ENCODE data around the gene RBFOX2. TPM values are rescaled to one million over a fixed set of nuclear protein-coding genes. Genes with fewer than 3 reads are reported as not detected.
A peak's percentile ranks its signal among the peaks of the same experiment; 100 is the strongest.
"Not testable (repeated sequence)": the region's sequence is repeated elsewhere in the genome, so short reads cannot be mapped to it uniquely, and the experiment has no call there.

RBFOX2 gene, protein sequence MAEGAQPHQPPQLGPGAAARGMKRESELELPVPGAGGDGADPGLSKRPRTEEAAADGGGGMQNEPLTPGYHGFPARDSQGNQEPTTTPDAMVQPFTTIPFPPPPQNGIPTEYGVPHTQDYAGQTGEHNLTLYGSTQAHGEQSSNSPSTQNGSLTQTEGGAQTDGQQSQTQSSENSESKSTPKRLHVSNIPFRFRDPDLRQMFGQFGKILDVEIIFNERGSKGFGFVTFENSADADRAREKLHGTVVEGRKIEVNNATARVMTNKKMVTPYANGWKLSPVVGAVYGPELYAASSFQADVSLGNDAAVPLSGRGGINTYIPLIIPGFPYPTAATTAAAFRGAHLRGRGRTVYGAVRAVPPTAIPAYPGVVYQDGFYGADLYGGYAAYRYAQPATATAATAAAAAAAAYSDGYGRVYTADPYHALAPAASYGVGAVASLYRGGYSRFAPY
- polyA plus RNA-seq: 10 to 100 TPM; 22.6 to 31.1 TPM

GRCh38 chr22:36028646-36029405 is at the start of gene RBFOX2:
RBFOX2 (minus strand) TSS chr22:36028824; CDS start chr22:36028425, 399 bp downstream.
- 0% methylated on average over 43 to 74 of the region's 74 CpGs for whole genome bisulfite sequencing, 2 donors
- no peaks in the 10 kb centered on the region for H3K9me3 ChIP-seq (ENCODE audit: control insufficient read depth in 2 of 2, insufficient read depth in 1 of 2, low read depth in 1 of 2, low read length in 1 of 2)
- peak within 1 kb of the TSS; percentile 82 to 96 for H3K4me3 ChIP-seq (ENCODE audit: low read depth in 1 of 2, low read length in 2 of 2)
- no peaks in the 10 kb centered on the region for H3K27me3 ChIP-seq (ENCODE audit: control insufficient read depth in 1 of 2, insufficient read depth in 2 of 2, low read length in 2 of 2)
- H3K27ac ChIP-seq (ENCODE audit: low read depth in 2 of 2, low read length in 1 of 2): peak within 1 kb of the TSS; percentile 89 to 90
- H3K4me1 ChIP-seq (ENCODE audit: control insufficient read depth in 2 of 2, insufficient read depth in 2 of 2, low read length in 1 of 2): no peaks in the 10 kb centered on the region
- no peaks in the 10 kb centered on the region for H3K36me3 ChIP-seq (ENCODE audit: control insufficient read depth in 2 of 2, insufficient read depth in 2 of 2, low read length in 1 of 2)

DNA sequence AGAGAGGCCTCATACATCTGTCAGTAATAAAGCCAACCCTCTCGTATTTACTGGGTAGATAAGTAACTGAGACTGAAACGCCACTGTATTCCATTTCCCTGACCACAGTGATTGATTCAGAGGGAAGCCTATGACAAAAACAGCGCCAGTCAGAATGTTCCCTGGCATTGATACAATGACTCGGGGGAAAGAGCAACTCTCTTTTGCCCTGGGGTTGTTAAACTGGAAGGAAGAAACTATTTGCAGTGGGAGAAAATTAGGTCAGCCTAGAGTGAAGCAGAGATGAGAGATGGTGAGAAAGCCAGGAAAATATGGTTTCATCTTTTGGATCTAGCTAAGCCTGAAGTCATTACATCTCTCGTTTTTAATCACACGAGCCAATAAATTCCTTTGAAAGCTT is 48.6 kb upstream of the RBFOX2 start:
- WGBS, 2 donors: 37 to 45% methylated on average over 6 of the region's 6 CpGs
- Histone ChIP-seq H3K27ac (ENCODE audit: low read depth in 2 of 2, low read length in 1 of 2) (no peak overlapping the region), H3K4me1 (ENCODE audit: control insufficient read depth in 2 of 2, insufficient read depth in 2 of 2, low read length in 1 of 2) (no peaks in the 10 kb centered on the region), H3K36me3 (ENCODE audit: control insufficient read depth in 2 of 2, insufficient read depth in 2 of 2, low read length in 1 of 2) (no peaks in the 10 kb centered on the region), H3K4me3 (ENCODE audit: low read depth in 1 of 2, low read length in 2 of 2) (no peak overlapping the region), H3K9me3 (ENCODE audit: control insufficient read depth in 2 of 2, insufficient read depth in 1 of 2, low read depth in 1 of 2, low read length in 1 of 2) (no peaks in the 10 kb centered on the region), H3K27me3 (ENCODE audit: control insufficient read depth in 1 of 2, insufficient read depth in 2 of 2, low read length in 2 of 2) (no peaks in the 10 kb centered on the region)

GRCh38 chr22:36075724-36076123 is 47.1 kb upstream of the RBFOX2 start:
- Histone ChIP-seq H3K4me1 (ENCODE audit: control insufficient read depth in 2 of 2, insufficient read depth in 2 of 2, low read length in 1 of 2) (no peaks in the 10 kb centered on the region), H3K27ac (ENCODE audit: low read depth in 2 of 2, low read length in 1 of 2) (no peak overlapping the region), H3K9me3 (ENCODE audit: control insufficient read depth in 2 of 2, insufficient read depth in 1 of 2, low read depth in 1 of 2, low read length in 1 of 2) (no peaks in the 10 kb centered on the region), H3K4me3 (ENCODE audit: low read depth in 1 of 2, low read length in 2 of 2) (no peak overlapping the region), H3K27me3 (ENCODE audit: control insufficient read depth in 1 of 2, insufficient read depth in 2 of 2, low read length in 2 of 2) (no peaks in the 10 kb centered on the region), H3K36me3 (ENCODE audit: control insufficient read depth in 2 of 2, insufficient read depth in 2 of 2, low read length in 1 of 2) (no peaks in the 10 kb centered on the region)
- 93 to 94% methylated on average over 5 of the region's 5 CpGs for WGBS, 2 donors

- Histone ChIP-seq H3K4me1 (ENCODE audit: control insufficient read depth in 2 of 2, insufficient read depth in 2 of 2, low read length in 1 of 2) (no peaks in the 10 kb centered on the region), H3K4me3 (ENCODE audit: low read depth in 1 of 2, low read length in 2 of 2) (no peak overlapping the region), H3K27ac (ENCODE audit: low read depth in 2 of 2, low read length in 1 of 2) (no peak overlapping the region), H3K9me3 (ENCODE audit: control insufficient read depth in 2 of 2, insufficient read depth in 1 of 2, low read depth in 1 of 2, low read length in 1 of 2) (no peaks in the 10 kb centered on the region), H3K36me3 (ENCODE audit: control insufficient read depth in 2 of 2, insufficient read depth in 2 of 2, low read length in 1 of 2) (no peaks in the 10 kb centered on the region), H3K27me3 (ENCODE audit: control insufficient read depth in 1 of 2, insufficient read depth in 2 of 2, low read length in 2 of 2) (no peaks in the 10 kb centered on the region)
- 91 to 94% methylated on average over 5 of the region's 5 CpGs for WGBS, 2 donors
Observed at GRCh38 chr22:36075230-36075629, 46.6 kb upstream of the RBFOX2 start.

GRCh38 chr22:36073476-36073875 is 44.9 kb upstream of the RBFOX2 start:
- no peaks in the 10 kb centered on the region for H3K9me3 ChIP-seq (ENCODE audit: control insufficient read depth in 2 of 2, insufficient read depth in 1 of 2, low read depth in 1 of 2, low read length in 1 of 2)
- H3K4me3 ChIP-seq (ENCODE audit: low read depth in 1 of 2, low read length in 2 of 2): no peak overlapping the region
- no peaks in the 10 kb centered on the region for H3K36me3 ChIP-seq (ENCODE audit: control insufficient read depth in 2 of 2, insufficient read depth in 2 of 2, low read length in 1 of 2)
- WGBS, 2 donors: 85 to 89% methylated on average over 1 of the region's 1 CpG
- H3K27me3 ChIP-seq (ENCODE audit: control insufficient read depth in 1 of 2, insufficient read depth in 2 of 2, low read length in 2 of 2): no peaks in the 10 kb centered on the region
- H3K4me1 ChIP-seq (ENCODE audit: control insufficient read depth in 2 of 2, insufficient read depth in 2 of 2, low read length in 1 of 2): no peaks in the 10 kb centered on the region
- no peak overlapping the region for H3K27ac ChIP-seq (ENCODE audit: low read depth in 2 of 2, low read length in 1 of 2)

DNA sequence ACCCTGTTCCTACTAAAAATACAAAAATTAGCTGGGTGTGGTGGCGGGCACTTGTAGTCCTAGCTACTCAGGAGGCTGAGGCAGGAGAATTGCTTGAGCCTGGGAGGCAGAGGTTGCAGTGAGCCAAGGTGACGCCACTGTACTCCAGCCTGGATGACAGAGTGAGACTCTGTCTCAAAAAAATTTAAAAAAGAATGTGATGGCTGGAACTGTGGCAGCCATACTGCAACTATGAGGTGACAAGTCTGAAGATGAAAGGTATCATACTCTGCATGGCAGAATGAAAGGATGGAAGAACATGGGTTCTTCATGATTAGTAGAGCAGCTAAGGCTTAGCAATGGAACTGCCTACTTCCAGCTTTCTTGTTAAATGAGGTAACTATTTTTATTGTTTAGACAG is 42.0 kb upstream of the RBFOX2 start:
- not testable (repeated sequence) for H3K9me3 ChIP-seq (ENCODE audit: control insufficient read depth in 2 of 2, insufficient read depth in 1 of 2, low read depth in 1 of 2, low read length in 1 of 2); H3K4me3 ChIP-seq (ENCODE audit: low read depth in 1 of 2, low read length in 2 of 2); H3K36me3 ChIP-seq (ENCODE audit: control insufficient read depth in 2 of 2, insufficient read depth in 2 of 2, low read length in 1 of 2); H3K27me3 ChIP-seq (ENCODE audit: control insufficient read depth in 1 of 2, insufficient read depth in 2 of 2, low read length in 2 of 2); H3K27ac ChIP-seq (ENCODE audit: low read depth in 2 of 2, low read length in 1 of 2); H3K4me1 ChIP-seq (ENCODE audit: control insufficient read depth in 2 of 2, insufficient read depth in 2 of 2, low read length in 1 of 2)
- 94 to 99% methylated on average over 2 of the region's 2 CpGs for WGBS, 2 donors

GRCh38 chr22:36069368-36069767 is 40.7 kb upstream of the RBFOX2 start:
- WGBS, 2 donors: 83 to 91% methylated on average over 10 of the region's 10 CpGs
- Histone ChIP-seq H3K9me3 (ENCODE audit: control insufficient read depth in 2 of 2, insufficient read depth in 1 of 2, low read depth in 1 of 2, low read length in 1 of 2) (no peaks in the 10 kb centered on the region), H3K27me3 (ENCODE audit: control insufficient read depth in 1 of 2, insufficient read depth in 2 of 2, low read length in 2 of 2) (no peaks in the 10 kb centered on the region)

DNA sequence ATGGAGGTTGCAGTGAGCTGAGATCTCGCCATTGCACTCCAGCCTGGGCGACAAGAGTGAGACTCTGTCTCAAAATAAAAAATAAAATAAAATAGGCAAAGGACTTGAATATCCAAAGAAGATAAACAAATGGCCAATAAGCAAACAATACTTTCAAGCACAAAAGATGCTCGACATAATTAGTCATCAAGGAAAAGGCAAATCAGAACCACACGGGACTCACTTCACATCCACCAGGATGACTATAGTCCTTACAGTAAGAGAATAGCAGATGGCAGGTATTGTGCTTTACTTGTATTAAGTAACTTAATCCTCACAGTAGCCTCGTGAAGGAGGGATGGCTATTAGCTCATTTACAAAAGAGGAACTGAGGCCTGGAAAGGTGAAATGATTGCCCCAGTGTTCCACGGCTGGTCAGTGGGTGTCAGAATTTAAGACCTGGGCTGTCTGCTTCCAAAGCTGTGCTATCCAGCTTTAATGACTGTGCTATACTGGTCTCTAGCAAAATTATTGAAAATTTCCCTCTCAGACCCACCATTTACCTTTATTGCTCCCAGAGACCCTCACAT is 40.2 kb upstream of the RBFOX2 start:
- H3K4me1 ChIP-seq (ENCODE audit: control insufficient read depth in 2 of 2, insufficient read depth in 2 of 2, low read length in 1 of 2): no peaks in the 10 kb centered on the region
- no peaks in the 10 kb centered on the region for H3K36me3 ChIP-seq (ENCODE audit: control insufficient read depth in 2 of 2, insufficient read depth in 2 of 2, low read length in 1 of 2)
- 74 to 77% methylated on average over 6 of the region's 6 CpGs for WGBS, 2 donors
- no peaks in the 10 kb centered on the region for H3K9me3 ChIP-seq (ENCODE audit: control insufficient read depth in 2 of 2, insufficient read depth in 1 of 2, low read depth in 1 of 2, low read length in 1 of 2)
- H3K27me3 ChIP-seq (ENCODE audit: control insufficient read depth in 1 of 2, insufficient read depth in 2 of 2, low read length in 2 of 2): no peaks in the 10 kb centered on the region
- H3K27ac ChIP-seq (ENCODE audit: low read depth in 2 of 2, low read length in 1 of 2): no peak overlapping the region
- H3K4me3 ChIP-seq (ENCODE audit: low read depth in 1 of 2, low read length in 2 of 2): no peak overlapping the region

More at GRCh38 chr22:36069368-36069767, 40.7 kb upstream of the RBFOX2 start:
- Histone ChIP-seq H3K27ac (ENCODE audit: low read depth in 2 of 2, low read length in 1 of 2) (no peak overlapping the region), H3K36me3 (ENCODE audit: control insufficient read depth in 2 of 2, insufficient read depth in 2 of 2, low read length in 1 of 2) (no peaks in the 10 kb centered on the region), H3K4me3 (ENCODE audit: low read depth in 1 of 2, low read length in 2 of 2) (no peak overlapping the region), H3K4me1 (ENCODE audit: control insufficient read depth in 2 of 2, insufficient read depth in 2 of 2, low read length in 1 of 2) (no peaks in the 10 kb centered on the region)

- Histone ChIP-seq H3K27ac (ENCODE audit: low read depth in 2 of 2, low read length in 1 of 2) (no peak overlapping the region), H3K4me3 (ENCODE audit: low read depth in 1 of 2, low read length in 2 of 2) (no peak overlapping the region), H3K4me1 (ENCODE audit: control insufficient read depth in 2 of 2, insufficient read depth in 2 of 2, low read length in 1 of 2) (no peaks in the 10 kb centered on the region), H3K36me3 (ENCODE audit: control insufficient read depth in 2 of 2, insufficient read depth in 2 of 2, low read length in 1 of 2) (no peaks in the 10 kb centered on the region), H3K27me3 (ENCODE audit: control insufficient read depth in 1 of 2, insufficient read depth in 2 of 2, low read length in 2 of 2) (no peaks in the 10 kb centered on the region), H3K9me3 (ENCODE audit: control insufficient read depth in 2 of 2, insufficient read depth in 1 of 2, low read depth in 1 of 2, low read length in 1 of 2) (no peaks in the 10 kb centered on the region)
Observed at GRCh38 chr22:36067235-36067558, 38.6 kb upstream of the RBFOX2 start.

All from esophagus (tissue), 2 donors.